HG03045 (cell line): Measurements from ENCODE around the gene SLC22A17.

Experiments
- ATAC-seq: cut with Tn5 transposase; IDR thresholded peaks from one replicate; pipeline ENCODE4 v1.9.1; 2021; ENCODE audit warnings: mild to moderate bottlenecking, moderate library complexity; ENCODE audit not compliant: unreplicated experiment

SLC22A17 gene

GRCh38 chr14:23364164-23365035 is 11.7 kb upstream of the SLC22A17 start:
- ATAC-seq = no peak

GRCh38 chr14:23362200-23362599 is 9.5 kb upstream of the SLC22A17 start:
- ATAC-seq = no peak

GRCh38 chr14:23361763-23362162 is 9.1 kb upstream of the SLC22A17 start:
- ATAC-seq = no peak

GRCh38 chr14:23361320-23361719 is 8.6 kb upstream of the SLC22A17 start:
- no peak for ATAC-seq

- ATAC-seq = no peak
Measured at GRCh38 chr14:23360496-23360895, 7.8 kb upstream of the SLC22A17 start.

- no peak for ATAC-seq
Measured at GRCh38 chr14:23359722-23360447, 7.2 kb upstream of the SLC22A17 start.

GRCh38 chr14:23359167-23359626 is 6.5 kb upstream of the SLC22A17 start:
- no peak for ATAC-seq

- ATAC-seq = no peak
Measured at GRCh38 chr14:23358553-23359166, 6.0 kb upstream of the SLC22A17 start.

- ATAC-seq = no peak
Measured at GRCh38 chr14:23358042-23358441, 5.4 kb upstream of the SLC22A17 start.

- no peak for ATAC-seq
Measured at GRCh38 chr14:23357261-23357660, 4.6 kb upstream of the SLC22A17 start.

- no peak for ATAC-seq
Measured at GRCh38 chr14:23356662-23357061, 4.0 kb upstream of the SLC22A17 start.

GRCh38 chr14:23355871-23356435 is 3.3 kb upstream of the SLC22A17 start:
- no peak for ATAC-seq

GRCh38 chr14:23354990-23355389 is 2.3 kb upstream of the SLC22A17 start:
- ATAC-seq = no peak

- ATAC-seq = no peak
Measured at GRCh38 chr14:23353433-23353780, 720 bp upstream of the SLC22A17 start.

GRCh38 chr14:23351681-23352505 is 794 bp downstream of the SLC22A17 start:
- ATAC-seq = no peak

- no peak for ATAC-seq
Measured at GRCh38 chr14:23349156-23349845, 3.4 kb downstream of the SLC22A17 start.

- ATAC-seq = no peak
Measured at GRCh38 chr14:23348297-23348655, 4.4 kb downstream of the SLC22A17 start.

GRCh38 chr14:23347406-23348296 is 5.0 kb downstream of the SLC22A17 start:
- ATAC-seq = no peak
